Ecto neural progenitor cell (in vitro differentiated cells): ENCODE results near the gene CADPS2.
"Not testable (repeated sequence)": the region's sequence is repeated elsewhere in the genome, so short reads cannot be mapped to it uniquely, and the experiment has no call there.

Source experiments
- DNase-seq: peaks from one replicate; pipeline ENCODE4 v3.0.0-alpha.2; 2018; ENCODE audit warnings: low spot score

Gene CADPS2

DNA sequence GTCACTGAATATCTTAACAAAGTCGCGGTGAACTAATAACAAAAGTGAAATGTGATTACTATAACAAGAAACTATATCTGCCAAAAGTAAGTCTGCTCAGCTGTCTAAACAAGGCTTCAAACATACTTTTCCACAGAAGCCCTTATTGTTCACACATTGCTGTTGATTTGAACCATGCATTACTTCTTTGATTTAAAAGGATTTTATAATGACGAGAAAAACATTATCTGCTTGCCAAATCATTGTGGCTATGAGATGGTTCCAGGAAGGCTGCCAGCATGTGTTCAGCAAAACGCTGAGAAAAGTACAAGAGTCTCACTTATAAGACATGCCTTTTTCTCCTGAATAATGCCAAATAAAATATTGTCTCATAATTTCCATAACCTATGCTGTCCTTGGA, 211.8 kb downstream of the CADPS2 start:
- no peak for DNase-seq

DNA sequence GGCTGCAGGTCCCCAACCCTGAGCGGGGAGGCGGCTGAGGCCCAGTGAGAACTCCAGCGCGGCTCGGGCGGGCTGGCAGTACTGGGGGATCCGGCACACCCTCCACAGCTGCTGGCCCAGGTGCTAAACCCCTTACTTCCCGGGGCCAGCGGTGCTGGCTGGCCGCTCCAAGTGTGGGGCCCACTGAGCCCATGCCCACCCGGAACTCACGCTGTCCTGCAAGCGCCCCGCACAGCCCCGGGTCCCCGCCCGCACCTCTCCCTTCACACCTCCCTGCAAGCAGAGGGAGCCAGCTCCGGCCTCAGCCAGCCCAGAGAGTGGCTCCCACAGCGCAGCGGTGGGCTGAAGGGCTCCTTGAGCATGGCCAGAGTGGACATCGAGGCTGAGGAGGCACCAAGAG, 212.3 kb downstream of the CADPS2 start:
- DNase-seq: no peak

DNA sequence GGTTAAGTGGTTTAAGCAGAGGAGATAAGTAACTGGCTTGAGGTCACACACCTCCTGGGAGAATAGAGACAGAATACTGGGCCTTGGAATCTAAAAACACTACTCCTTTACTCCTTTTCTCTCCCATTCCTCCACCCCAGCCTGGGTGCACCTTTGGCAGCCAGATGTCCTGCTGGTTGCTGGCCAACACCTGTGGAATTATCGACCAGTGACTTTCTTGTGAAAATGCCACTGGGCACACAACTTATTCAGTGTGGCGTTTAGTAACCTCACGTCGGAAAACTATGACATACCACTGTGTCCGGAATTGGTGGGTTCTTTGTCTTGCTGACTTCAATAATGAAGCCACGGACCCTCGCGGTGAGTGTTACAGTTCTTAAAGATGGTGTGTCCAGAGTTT, 213.7 kb downstream of the CADPS2 start:
- DNase-seq: no peak

DNA sequence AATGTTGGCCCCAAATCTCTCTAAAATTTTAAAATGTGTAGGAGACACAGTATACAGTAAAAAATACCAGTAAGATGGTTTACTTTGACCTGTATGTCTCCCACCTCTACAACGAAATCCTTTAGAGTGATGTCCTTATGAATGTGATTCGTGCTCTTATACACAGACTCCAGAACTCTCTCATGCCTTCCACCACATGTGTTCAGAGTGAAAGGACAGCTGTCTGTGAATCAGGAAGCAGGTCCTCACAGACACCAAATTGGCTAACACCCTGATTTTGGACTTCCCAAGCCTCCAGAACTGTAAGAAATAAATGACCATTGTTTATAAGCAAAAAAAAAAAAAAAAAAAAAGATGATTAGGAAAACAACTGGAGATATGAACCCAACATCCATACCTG, 222.5 kb downstream of the CADPS2 start:
- no peak for DNase-seq

DNA sequence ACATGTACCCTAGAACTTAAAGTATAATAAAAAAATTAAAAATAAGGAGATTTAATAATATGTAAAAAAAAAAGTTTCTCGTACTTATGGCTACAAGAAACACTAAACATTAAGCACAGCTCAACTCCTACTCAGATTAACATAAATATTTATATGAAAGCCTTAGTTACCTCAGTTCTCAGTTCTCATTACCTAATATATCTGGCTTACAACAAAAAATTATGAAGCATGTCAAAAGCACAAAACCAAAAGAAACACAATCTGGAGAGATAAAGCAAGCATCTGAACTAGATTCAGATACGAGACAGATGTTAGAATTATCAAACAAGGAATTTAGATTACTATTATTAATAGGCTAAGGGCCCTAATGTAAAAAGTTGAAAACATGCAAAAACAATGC, 227.4 kb downstream of the CADPS2 start:
- no peak for DNase-seq

DNA sequence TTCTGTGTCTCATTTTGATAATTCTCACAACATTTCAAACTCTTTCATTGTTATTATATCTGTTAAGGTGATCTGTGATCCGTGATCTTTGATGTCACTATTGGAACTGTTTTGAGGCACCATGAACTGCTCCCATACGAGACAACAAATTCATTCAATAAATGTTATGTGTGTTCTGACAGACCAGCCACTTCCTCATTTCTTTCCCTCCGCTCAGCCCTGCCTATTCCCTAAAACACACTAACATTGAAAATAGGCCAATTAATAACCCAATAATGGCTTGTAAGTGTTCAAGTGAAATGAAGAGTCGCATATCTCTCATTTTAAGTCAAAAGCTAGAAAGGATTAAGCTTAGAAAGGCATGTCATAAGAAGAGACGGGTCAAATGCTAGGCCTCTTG, 232.6 kb downstream of the CADPS2 start:
- no peak for DNase-seq

DNA sequence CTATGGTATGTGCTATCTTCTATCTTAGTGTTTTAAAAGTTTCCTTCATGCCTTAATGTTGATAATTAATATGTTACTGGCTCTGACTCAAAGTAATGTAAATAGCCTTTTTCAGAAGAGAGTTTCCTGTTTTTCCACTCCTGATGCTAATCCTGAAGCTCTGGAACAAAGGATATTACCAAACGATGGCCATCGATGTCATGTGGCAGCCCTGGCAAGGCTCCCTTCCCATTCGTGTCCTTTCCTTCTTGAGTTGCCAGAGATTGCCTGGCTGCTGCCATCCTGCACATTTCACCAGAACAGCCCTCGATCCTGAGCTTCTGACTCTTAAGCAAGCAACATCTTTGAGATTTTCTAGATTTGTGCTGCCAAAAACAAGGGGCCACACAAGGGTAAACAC, 233.4 kb downstream of the CADPS2 start:
- no peak for DNase-seq

DNA sequence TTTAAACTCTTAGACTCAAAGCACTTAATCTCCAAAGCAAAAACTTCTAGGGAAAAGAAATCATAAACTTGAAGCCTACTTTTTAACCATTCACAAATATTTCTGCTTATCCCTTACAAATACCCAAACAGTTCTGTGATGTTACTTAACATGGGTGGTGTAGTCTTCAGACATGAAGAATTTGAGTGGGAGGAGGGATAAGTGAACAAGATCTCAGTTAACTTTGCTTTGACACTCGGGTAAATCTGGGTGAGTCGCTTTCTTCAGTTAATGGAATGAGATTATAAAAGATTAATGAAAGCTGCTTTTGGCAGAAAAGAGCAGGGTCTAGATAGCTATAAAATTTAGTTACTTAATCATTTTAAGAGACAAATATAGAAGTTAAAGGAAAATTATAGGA, 234.8 kb downstream of the CADPS2 start:
- no peak for DNase-seq

DNA sequence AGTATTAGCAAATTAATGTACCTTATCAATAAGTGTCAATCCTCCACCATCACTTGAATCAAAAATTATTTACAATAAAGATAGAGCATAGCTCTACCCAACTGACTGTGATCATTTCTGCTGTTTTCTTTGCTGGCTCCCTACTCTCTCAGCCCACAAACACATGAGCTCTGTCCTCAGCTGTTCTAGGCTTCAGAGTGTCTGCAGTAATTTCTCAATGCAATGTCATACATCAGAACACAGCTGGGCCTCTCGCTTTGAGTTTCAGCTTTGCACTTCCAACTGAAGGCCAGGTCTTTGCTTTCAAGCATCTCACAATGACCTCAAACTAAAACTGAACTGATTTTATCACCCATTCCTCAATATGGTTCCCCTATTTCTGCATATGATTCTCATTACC, 243.0 kb downstream of the CADPS2 start:
- DNase-seq: no peak

DNA sequence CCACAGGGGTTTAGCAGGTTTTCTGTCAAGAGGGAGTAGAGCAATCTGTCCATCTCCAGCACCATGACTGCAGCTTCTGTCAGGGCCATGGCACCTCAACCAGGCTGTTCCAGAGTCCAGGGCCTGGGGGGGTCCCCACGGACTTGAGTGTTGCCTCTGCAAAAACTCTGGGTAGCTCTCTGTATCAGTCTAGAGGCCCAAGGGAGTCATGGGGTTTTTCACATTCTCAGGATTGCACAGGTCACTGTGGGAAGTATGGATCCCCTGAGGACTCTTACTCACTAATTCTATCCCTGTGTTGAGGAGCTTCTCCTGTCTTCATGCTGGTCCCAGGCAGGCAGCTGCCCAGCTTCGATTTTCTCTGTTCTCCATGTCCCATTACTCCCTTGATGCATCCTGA, 247.8 kb downstream of the CADPS2 start:
- DNase-seq: no peak

DNA sequence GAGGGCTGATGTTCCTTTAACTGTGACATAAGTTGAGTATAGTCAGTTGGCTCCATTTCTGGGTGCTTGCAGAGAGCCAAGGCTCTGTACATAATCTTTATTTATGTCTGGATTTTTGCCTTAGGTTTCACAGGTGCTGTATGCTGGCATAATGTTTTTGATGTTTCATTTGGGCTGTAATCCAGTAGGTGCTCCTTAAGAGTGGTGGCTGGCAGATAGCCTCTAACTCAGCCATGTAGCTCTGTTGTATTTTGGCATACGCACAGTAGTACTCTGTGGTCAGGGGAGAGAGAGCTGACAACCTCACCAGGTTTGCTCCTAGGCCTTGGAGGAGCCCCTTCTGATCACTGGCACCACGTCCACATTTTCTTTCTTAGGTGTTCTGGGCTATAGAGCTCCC, 248.5 kb downstream of the CADPS2 start:
- no peak for DNase-seq

DNA sequence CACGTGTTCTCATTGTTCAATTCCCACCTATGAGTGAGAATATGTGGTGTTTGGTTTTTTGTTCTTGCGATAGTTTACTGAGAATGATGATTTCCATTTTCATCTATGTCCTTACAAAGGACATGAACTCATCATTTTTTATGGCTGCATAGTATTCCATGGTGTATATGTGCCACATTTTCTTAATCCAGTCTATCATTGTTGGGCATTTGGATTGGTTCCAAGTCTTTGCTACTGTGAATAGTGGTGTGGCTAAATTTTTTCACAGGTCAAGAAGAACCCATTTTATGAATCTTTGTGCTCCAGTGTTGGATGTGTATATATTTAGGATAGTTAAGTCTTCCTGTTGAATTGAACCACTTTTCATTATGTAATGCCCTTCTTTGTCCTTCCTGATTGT, 250.8 kb downstream of the CADPS2 start:
- not testable (repeated sequence) for DNase-seq

DNA sequence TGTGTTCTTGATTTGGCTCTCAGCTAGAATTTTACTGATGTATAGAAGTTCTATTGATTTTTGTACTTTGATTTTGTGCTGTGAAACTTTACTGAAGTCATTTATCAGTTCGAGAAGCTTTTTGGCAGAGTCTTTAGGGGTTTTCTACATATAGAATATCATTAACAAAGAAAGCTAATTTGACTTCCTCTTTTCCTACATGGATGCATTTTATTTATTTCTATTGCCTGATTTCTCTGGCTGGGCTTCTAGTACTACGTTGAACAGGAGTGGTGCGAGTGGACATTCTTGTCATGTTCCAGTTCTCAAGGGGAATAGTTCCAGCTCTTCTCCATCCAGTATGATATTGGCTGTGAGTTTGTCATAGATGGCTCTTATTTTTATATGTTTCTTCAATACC, 252.8 kb downstream of the CADPS2 start:
- DNase-seq: no peak

DNA sequence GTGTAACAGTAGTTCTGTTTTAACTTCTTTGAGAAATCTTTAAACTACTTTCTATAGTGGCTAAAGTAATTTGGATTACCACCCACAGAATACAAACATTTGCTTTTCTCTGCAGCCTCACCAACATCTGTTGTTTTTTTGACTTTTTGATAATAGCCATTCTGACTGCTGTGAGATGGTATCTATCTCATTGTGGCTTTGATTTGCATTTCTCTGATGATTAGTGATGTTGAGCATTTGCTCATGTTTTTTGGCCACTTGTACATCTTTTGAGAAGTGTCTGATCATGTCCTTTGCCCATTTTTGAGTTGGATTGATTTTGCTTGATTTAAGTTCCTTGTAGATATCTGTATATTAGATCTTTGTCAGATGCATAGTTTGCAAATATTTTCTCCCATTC, 254.0 kb downstream of the CADPS2 start:
- no peak for DNase-seq

DNA sequence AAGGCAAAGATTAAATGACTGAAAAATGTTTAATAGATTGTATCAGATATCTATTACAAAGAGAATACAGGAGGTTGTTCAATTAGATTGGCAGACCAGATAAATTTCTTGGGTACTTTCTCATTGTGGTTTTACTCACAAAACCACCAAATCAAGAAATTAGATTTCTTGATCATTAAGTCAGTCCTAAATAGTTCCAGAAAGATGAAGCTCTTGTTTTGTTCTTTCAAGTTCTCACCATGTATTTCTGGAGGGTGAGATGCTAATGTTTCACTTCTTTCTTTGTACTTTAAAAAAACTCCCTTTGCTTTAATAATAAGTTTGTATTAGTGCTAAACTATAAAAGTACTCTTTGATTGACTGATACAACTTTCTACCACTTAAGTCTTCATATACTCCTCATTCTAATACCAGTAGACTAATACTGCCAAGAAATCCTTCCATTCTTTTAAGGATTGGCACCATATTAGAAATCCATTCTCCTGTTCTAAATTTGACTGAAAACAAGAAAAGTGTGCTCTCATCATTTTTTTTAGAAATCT, 256.8 kb downstream of the CADPS2 start:
- DNase-seq: no peak

DNA sequence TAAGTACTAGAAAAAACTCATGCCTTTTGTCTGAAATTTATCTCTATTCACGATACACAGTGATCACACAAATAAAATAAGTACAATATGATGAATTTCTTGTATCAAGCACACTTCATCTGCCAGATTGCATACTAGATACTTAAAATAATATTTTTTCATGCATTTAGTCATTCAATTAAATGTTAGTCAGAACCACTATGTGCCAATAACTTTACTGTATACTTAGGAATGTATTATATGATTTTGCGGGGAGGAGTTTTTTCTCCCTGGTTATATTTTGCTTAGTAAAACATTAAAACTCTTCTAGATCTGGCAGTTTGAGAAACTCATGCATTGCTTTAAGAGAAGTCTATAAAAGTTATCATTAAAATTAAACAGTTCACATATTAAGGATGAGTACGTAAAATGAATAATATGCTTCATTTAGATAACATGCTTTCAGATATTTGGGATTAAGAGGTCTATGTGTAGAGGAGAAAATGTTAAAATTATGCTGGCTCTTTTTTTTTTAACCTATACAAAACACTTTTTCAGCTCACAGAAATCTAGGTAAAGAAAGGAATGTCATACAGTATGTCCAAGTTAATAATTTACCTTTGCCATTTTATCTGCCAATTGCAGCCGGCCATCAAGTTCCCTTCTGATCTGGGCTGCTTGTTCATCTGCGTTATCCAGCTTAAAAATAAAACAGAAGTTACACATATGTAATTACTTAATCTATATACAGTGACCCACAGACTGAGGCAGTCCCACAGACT, 257.4 kb downstream of the CADPS2 start:
- DNase-seq: no peak

DNA sequence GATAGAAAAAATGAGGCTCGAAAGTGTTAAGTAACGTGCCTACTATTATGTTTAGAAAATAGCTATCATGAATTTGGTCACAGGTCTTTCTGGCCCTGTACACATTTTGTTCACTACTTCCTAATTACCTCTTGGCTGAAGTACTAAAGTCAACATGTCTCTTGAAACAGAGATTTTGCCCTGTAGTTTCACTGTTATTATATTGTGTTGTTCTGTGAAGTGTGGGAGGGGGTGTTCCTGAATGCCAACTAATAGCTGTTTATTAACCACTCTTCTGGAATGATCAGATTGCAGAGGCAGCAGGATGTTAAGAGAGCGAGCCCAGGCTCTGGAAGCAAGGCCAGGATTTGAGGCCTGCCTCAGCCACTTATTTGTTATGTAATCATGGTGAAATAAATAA, 259.5 kb downstream of the CADPS2 start:
- DNase-seq: no peak

DNA sequence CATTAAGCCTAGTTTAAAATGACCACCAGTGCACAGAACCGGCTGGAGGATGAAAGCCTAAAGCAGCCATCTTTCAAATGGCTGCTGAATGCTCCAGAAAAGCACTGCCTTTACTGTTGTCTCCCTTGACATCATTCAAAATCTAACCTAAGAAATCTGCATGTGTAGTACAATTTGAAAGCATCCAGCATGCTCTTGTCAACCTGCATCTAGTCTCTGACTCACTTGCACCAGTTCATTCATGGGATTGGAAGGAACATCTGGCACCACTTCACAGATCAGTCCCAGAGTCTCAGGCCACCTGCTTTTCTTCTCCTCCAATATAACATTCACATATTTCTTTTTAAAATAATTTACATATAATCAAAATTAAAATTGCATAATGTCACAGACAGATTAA, 263.6 kb downstream of the CADPS2 start:
- no peak for DNase-seq

DNA sequence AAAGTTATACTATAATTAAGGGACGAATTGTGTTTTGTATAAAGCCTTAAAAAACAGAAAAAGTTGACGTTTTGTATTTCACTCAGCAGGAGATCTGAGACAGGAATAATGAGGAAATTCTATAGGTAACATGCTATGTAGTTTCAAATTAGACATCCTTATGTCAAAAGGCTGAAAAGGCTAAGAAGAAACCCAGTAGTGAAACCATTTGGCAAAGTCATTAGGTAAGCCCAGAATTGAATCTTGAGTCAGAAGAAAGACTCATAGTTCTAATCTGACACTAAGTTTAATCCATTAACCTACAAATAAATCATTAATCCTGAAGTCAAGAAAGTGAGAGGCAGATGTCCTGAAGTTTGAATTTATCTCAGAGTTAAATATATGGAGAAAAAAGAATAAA, 266.6 kb downstream of the CADPS2 start:
- DNase-seq: no peak

DNA sequence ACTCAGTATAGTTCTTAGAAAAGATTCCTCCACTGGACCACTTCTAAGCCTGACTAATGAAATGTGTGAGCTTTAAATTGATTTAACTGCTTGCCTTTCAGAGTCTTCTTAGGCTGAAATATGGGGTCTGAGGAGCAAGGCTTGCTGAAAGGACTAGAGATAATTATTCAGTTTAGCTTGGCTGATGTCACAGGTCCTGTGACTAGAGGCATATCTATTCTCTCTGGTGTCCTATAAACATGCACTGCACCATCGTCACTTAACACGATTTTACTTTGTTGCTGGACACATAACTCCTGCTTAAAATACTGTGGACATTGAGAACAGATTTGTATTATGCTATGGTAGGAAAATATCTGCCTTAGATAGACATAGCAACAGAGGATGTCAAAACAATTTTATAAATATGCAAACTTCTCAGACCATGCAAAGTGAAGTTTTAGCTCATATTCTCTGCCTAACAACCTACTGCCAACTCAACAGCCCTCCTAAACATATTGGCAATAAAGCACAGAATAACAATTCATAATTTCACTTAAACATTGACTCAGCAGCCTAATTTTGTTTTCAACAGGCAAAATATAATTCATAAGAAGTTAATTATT, 267.6 kb downstream of the CADPS2 start:
- no peak for DNase-seq

DNA sequence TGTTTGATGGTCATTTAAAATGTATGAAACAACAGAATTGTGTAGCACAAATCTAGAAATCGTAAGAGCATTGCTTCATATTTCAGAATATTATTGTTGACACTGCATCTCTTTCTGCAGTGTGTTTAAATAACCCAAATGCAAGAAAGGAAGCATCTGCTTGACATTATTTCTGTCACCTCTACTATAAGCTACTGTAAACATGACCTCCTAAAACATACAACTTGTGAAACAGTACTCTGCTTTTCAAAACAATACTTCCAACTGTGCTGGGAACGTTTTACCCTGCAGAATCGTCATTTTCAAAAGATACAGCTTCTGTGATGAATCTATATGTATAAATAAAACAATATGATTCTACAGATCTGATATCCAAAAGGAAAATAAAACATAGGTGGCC, 269.3 kb downstream of the CADPS2 start:
- no peak for DNase-seq

DNA sequence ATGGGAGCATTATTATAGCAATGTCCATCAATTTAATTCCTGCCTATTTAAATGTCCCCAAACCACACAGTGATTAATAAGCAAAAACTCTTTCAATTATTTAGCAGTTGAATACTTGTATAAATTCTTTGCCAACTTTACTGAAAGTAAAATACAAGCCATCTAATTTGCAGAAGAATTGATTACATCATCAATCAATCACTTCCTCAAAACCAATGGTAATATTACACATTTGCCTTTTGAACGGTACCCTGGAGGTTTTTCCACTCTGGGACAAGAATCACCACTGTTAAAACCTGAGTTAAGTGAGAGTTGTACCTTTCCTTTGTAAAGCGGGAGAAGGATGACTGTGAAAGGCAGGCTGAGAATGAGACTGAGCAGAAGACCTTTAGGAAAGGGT, 280.3 kb downstream of the CADPS2 start:
- no peak for DNase-seq

DNA sequence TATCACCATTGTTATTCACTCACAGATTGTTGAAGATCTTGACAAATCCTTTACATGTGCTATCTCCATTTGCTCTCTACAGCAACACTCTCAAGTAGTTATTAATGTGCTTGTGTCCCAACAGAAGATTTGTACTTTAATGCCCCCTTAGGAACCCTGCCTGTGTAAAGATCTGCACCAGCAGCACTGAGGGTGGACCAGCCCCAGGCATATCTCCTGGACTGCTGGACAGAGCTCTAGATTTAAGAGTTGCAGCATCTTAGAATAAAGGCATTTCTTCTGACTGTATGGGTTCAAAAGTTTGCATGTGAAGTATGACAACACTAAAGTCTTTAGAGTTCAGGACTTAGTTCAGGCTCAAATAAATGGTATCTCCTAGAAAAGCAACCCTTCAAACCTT, 282.0 kb downstream of the CADPS2 start:
- no peak for DNase-seq

DNA sequence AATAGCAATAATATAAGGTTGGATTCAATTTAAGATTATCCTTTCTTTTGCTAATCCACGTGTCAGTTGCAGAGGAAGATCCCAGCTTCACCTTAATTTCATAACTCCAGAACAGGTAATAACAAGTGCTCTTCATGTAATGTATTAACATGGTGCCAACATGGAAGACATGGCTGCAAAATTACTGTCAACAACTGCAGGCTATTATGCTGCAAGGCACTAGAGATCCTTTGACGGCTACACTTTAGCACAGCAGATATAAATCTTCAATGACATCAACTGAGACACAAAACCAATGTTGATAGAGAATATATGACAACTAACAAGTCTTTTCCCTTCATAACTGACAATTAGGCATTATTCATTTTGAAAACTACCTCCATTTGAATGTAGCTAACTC, 283.5 kb downstream of the CADPS2 start:
- DNase-seq: no peak
